GM19025 (cell line): ENCODE data around the gene MBD1.
"Not testable (repeated sequence)": the region's sequence is repeated elsewhere in the genome, so short reads cannot be mapped to it uniquely, and the experiment has no call there.

Experiments used
- ATAC-seq: cut with Tn5 transposase; IDR thresholded peaks from one replicate; pipeline ENCODE4 v1.9.1; 2021; ENCODE audit warnings: mild to moderate bottlenecking, low read depth, moderate library complexity; ENCODE audit not compliant: unreplicated experiment

Gene MBD1, protein sequence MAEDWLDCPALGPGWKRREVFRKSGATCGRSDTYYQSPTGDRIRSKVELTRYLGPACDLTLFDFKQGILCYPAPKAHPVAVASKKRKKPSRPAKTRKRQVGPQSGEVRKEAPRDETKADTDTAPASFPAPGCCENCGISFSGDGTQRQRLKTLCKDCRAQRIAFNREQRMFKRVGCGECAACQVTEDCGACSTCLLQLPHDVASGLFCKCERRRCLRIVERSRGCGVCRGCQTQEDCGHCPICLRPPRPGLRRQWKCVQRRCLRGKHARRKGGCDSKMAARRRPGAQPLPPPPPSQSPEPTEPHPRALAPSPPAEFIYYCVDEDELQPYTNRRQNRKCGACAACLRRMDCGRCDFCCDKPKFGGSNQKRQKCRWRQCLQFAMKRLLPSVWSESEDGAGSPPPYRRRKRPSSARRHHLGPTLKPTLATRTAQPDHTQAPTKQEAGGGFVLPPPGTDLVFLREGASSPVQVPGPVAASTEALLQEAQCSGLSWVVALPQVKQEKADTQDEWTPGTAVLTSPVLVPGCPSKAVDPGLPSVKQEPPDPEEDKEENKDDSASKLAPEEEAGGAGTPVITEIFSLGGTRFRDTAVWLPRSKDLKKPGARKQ

GRCh38 chr18:50281295-50281971 lies at the start of gene MBD1:
MBD1 (minus strand) TSS chr18:50281523; CDS start chr18:50279992, 1,531 bp downstream.
- ATAC-seq, result peak; percentile 89

DNA sequence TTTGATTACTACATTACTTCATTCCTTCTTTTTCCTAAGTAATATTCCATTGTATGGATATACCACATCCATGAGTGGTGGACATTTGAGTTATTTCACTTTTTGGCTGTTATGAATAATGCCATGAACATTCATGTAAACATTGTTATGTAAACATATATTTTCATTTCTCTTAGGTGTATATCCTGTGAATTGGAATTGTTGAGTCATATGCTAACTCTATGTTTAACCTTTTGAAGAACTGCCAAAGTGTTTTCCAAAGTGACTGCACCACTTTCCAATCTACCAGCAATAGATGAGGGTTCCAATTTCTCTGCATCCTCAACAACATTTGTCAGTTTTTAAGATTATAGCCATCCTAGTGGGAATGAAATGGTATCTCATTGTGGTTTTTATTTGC lies 48.9 kb upstream of the MBD1 start:
- no peak for ATAC-seq

- ATAC-seq, result no peak
These were observed 46.7 kb upstream of the MBD1 start for GRCh38 chr18:50327983-50328382.

DNA sequence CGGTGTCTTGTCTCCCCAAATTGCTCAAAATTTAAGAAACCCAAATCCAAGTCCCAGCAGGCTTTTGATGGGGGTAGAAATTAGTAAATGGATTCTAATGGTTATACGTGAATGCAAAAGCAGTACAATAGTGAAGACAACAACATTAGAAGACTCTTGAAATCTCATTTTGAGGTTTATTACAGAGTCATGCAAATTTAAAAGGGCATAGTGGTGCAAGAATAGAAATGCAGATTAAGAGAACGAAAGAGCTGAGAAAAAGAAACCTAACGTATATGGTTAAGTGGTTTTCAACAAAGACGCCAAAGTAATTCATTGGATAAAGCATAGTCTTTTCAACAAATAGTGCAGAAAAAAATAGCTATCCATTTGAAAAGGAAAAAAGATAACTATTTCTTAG lies 39.4 kb upstream of the MBD1 start:
- ATAC-seq, result no peak

DNA sequence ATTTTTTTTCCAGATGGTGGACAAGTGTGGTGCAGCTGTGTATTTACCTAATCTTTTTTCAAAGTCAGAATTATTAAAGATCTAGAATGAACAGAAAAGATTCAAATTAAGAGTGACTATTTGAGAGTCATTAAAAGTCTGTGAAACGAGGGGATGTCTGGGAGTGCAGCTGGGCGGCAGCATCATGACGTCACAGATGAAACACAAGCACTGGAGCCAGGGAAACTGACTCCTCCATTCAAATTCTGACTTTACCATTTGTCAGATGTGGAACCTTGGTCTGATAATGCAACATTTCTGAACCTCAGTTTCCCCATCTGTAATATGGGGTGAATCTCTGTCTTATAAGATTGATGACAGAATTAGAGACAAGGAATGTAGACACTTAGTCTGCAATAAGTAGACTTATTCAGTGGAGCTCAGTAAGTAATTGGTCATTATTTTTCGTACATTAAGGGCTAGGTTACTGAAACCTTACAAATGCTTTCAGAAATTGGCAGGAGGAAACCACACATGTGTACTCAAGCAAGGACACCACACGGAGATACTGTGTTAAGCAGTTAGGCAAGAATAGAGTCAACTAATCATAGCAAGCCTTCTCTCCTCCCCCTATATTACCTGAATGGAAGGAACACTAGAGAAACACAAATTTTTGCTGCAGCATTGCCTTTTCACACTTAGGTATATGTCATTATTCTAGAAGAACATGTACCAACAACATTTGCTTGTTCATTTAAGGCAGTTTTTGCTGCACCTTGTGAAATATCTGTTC lies 34.0 kb upstream of the MBD1 start:
- peak; percentile 60 for ATAC-seq

DNA sequence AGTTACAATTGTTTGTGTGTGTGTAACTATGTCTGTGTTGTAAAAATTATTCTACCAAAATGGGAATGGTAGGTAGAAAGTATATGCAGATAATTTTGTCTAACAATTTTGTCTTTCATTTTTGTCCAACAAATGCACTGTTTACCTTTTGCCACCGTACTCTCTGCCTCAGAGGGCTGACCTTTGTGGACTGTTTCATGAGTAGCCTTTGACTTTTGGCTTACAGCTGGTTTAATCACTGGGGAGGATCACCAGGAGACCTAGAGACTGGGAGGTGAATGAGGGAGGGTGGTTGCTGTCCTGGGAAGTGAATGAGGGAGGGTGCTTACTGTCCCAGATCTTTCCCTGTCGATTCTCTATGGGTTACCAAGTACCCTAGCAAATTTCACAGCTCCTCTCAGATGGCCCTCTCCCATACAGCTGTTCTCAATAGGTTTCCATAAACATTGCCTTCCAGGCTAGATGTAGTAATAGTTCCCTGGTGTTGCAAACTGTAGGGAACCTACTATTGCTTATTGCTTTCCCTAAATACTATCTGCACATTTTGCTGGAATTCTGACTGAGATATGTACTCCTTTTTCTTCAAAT lies 32.6 kb upstream of the MBD1 start:
- ATAC-seq, result no peak

- peak; percentile 28 for ATAC-seq
These were observed 31.8 kb upstream of the MBD1 start for GRCh38 chr18:50313031-50313607.

GRCh38 chr18:50312296-50313030 lies 31.1 kb upstream of the MBD1 start:
- ATAC-seq, result peak; percentile 61

- no peak for ATAC-seq
These were observed 30.3 kb upstream of the MBD1 start for GRCh38 chr18:50311650-50312049.

- no peak for ATAC-seq
These were observed 28.8 kb upstream of the MBD1 start for GRCh38 chr18:50310080-50310479.

GRCh38 chr18:50308851-50309250 lies 27.5 kb upstream of the MBD1 start:
- ATAC-seq, result not testable (repeated sequence)

- ATAC-seq, result peak; percentile 89
These were observed 26.6 kb upstream of the MBD1 start for GRCh38 chr18:50307738-50308470.

GRCh38 chr18:50307400-50307737 lies 26.0 kb upstream of the MBD1 start:
- ATAC-seq, result no peak

DNA sequence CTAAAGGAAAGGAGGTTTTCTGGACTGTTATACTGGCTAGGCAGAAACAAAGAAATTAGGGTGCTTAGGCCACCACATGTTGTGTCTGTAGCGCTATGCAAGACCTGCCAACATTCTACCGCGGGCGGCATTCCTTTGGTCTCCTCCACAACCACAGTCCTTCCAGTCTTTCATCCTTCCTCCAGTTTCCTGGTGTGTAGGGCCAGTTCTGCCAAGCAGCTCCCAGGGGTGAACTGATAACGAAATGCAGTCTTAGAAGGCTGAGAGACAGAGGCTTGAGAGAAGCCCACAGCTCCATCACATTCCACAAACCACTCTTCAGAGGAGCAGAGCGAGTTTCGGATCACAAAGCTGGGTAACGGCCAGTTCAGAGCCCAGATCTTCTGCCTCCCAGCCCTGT lies 25.6 kb upstream of the MBD1 start:
- no peak for ATAC-seq

DNA sequence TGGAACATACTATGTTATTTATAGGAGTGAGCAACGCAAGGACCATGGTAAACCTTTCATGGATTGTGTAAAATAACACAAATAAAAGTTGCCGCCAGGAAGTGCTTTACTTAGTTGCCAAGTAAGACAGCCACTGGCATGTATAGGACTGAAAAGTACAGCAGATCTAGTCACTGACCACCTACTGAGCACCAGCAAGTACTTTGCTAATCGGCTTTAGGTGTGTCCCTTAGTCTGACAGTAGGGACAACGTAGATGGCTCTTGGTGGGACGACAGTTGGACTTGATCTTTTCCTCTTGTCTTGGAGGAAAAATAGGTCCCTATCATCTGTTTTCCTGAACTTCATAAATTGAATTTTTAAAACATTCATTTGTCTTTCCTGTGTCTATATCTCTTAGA lies 19.8 kb upstream of the MBD1 start:
- no peak for ATAC-seq

GRCh38 chr18:50299626-50300388 lies 18.5 kb upstream of the MBD1 start:
- no peak for ATAC-seq

DNA sequence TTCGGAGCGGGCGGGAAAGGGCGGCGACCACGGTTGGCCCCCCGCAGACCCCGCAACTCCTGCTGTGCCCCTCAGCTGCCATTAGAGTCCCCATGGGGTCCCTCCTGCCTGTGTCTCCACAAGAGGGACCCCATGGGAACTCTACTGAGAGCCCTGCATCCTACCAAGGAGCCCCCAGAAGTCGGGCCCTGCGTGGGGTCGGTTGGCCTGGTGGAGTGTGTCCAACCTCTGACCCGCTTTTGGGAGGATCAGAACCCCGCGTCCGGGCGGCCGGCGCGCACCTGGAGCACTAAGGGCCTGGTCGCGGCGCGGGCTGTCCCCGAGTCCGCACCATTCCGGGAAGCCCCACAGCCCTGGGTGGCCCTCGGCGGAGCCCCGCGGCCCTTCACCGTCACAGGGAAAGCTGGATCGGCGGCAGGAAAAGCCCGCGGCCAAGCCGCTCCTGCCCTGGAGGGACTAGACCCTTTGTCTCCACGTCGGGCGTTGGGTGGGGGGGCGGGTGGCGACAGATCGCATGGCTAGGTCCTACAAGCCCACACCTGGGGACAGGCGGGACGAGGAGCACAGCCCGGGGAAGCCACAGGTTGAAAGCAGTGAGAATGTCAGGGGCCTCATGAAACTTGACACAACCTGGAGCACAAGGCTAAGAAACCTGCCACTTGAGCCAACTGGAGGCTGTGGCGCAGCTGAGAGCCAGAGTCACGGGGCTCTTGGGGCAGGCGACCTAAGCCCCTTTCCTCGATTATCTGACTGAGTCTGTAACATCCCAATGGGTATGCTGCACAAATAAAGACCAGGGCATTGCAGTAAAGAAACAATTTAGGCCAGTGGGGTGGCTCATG lies 17.3 kb upstream of the MBD1 start:
- no peak for ATAC-seq
